Lower leg skin (tissue), 4 donors: Measurements from ENCODE around the gene ZNF749. TPM values are rescaled to one million over a fixed set of nuclear protein-coding genes. Genes with fewer than 3 reads are reported as not detected.
"Not testable (repeated sequence)": the region's sequence is repeated elsewhere in the genome, so short reads cannot be mapped to it uniquely, and the experiment has no call there.

Source experiments
- DNase-seq, 2 donors: peaks; one replicate each; pipeline ENCODE4 v3.0.0-alpha.2; 2019; ENCODE audit warnings: low spot score in 2 of 2
- H3K4me3 ChIP-seq: fragments of 200-600 bp; sonication (generic); 2 replicates; pipeline ENCODE4 v1.5.1; 2017; ENCODE audit warnings: mild to moderate bottlenecking, low read depth; ENCODE audit not compliant: poor library complexity, severe bottlenecking
- CTCF ChIP-seq, 3 donors: fragments of 450-650 bp; IDR thresholded peaks; one replicate each; pipeline ENCODE4 v1.5.1; 2016; ENCODE audit warnings: antibody characterized with exemption in 3 of 3, mild to moderate bottlenecking in 3 of 3, moderate library complexity in 2 of 3
- POLR2A ChIP-seq, 2 donors: fragments of 450-650 bp; IDR thresholded peaks; one replicate each; pipeline ENCODE4 v1.6.1; 2016 to 2017; ENCODE audit warnings: antibody characterized with exemption in 2 of 2, mild to moderate bottlenecking in 1 of 2, moderate library complexity in 1 of 2
- WGBS, 2 donors: methylation state at CpG; one replicate each; pipeline ENCODE4 v1.1.5; 2018; 5-methylcytosine and 5-hydroxymethylcytosine counted together
- intact Hi-C: fragments of 100-400 bp; cut with DNase I; formaldehyde crosslinking; loops from one replicate; pipeline ENCODE4 v1.15.0; 2023; ENCODE audit warnings: low total_unique reads
- total RNA-seq, 4 donors: library from RNA; depleted of rRNA; stranded (reverse); fragments of >200 nt; gene quantifications; one replicate each; pipeline ENCODE4 v1.1.0, GENCODE V29; 2016

The ZNF749 gene
- total RNA-seq, 4 donors from 2014 or later = 7.8 to 16.1 (median 12.9) TPM

GRCh38 chr19:57477191-57478008 lies 42.3 kb downstream of the ZNF749 start, which contains the start of gene ZNF772:
Gene ZNF772, minus strand, starts transcription at chr19:57477566. Its CDS starts 257 bp downstream, at chr19:57477309.
- 6 to 7% methylated on average over 38 of the region's 38 CpGs for WGBS, 2 donors
- peak; percentile 94 to 97 for DNase-seq
- intact Hi-C loops = no loop called here

GRCh38 chr19:57487477-57488298 lies 52.6 kb downstream of the ZNF749 start, which contains the start of gene ZNF419:
Gene ZNF419, plus strand, starts transcription at chr19:57487750. Its CDS starts 201 bp downstream, at chr19:57487951.
- intact Hi-C loops = not testable (repeated sequence)
- 1 to 4% methylated on average over 32 to 45 of the region's 69 CpGs for whole genome bisulfite sequencing, 2 donors
- peak; percentile 91 to 98 for DNase-seq
- peak within 1 kb of the TSS; percentile 92 for H3K4me3 ChIP-seq

More at GRCh38 chr19:57477191-57478008, 42.3 kb downstream of the ZNF749 start, which contains the start of gene ZNF772:
- no peak for TF ChIP-seq CTCF (IDR thresholded peaks at IDR 0.05)
- TF ChIP-seq POLR2A (IDR thresholded peaks at IDR 0.05) = no peak
- H3K4me3 ChIP-seq = peak within 1 kb of the TSS; percentile 38

- DNase-seq, H3K4me3 ChIP-seq, intact Hi-C loops: not testable (repeated sequence)
- 0% methylated on average over 1 of the region's 1 CpG for WGBS, 2 donors
Measured at GRCh38 chr19:57488299-57488644, 53.1 kb downstream of the ZNF749 start.

Other genes with a start within 250 kb of the ZNF749 start
- 10 to 100 TPM; 48.5 to 84.9 (median 57.8) TPM for gene ZNF264, start 243.8 kb upstream of the ZNF749 start, total RNA-seq
- 1 to 10 TPM in 1 of 4 donors, under 1 TPM in 1, not detected in 2; 0.39 to 2.9 TPM for gene AURKC, start 204.3 kb upstream of the ZNF749 start, total RNA-seq
- 10 to 100 TPM; 18.1 to 23.0 (median 20.3) TPM for gene ZNF805, start 194.7 kb upstream of the ZNF749 start, total RNA-seq
- gene ZNF460, start 154.8 kb upstream of the ZNF749 start, total RNA-seq = 10 to 100 TPM; 57.6 to 71.0 (median 65.5) TPM
- 10 to 100 TPM; 11.4 to 15.7 (median 12.4) TPM for gene ZNF543, start 114.9 kb upstream of the ZNF749 start, total RNA-seq
- 10 to 100 TPM in 1 of 4 donors, 1 to 10 TPM in 3; 8.3 to 11.8 (median 8.9) TPM for gene ZNF304, start 84.1 kb upstream of the ZNF749 start, total RNA-seq
- 10 to 100 TPM; 11.3 to 20.1 (median 19.5) TPM for gene TRAPPC2B, start 71.8 kb upstream of the ZNF749 start, total RNA-seq
- 1 to 10 TPM in 3 of 4 donors, under 1 TPM in 1; 0.42 to 2.4 (median 1.4) TPM for gene ZNF547, start 71.8 kb upstream of the ZNF749 start, total RNA-seq
- 10 to 100 TPM; 20.3 to 29.3 (median 23.5) TPM for gene ZNF548, start 45.5 kb upstream of the ZNF749 start, total RNA-seq
- 10 to 100 TPM in 2 of 4 donors, 1 to 10 TPM in 2; 8.9 to 30.3 (median 14.0) TPM for gene ZNF17, start 24.2 kb upstream of the ZNF749 start, total RNA-seq
- gene VN1R1, start 21.8 kb downstream of the ZNF749 start, total RNA-seq = 1 to 10 TPM in 1 of 4 donors, under 1 TPM in 3; 0.25 to 1.4 (median 0.86) TPM
- gene ZNF772, start 42.2 kb downstream of the ZNF749 start, total RNA-seq = 10 to 100 TPM; 11.6 to 18.3 (median 12.2) TPM
- 10 to 100 TPM in 3 of 4 donors, 1 to 10 TPM in 1; 7.8 to 26.6 (median 13.4) TPM for gene ZNF419, start 52.4 kb downstream of the ZNF749 start, total RNA-seq
- gene ZNF773, start 64.6 kb downstream of the ZNF749 start, total RNA-seq = 10 to 100 TPM in 3 of 4 donors, 1 to 10 TPM in 1; 5.7 to 30.8 (median 17.5) TPM
- 1 to 10 TPM; 4.4 to 5.5 (median 4.9) TPM for gene ZNF549, start 92.0 kb downstream of the ZNF749 start, total RNA-seq
- 10 to 100 TPM in 3 of 4 donors, 1 to 10 TPM in 1; 9.8 to 19.2 (median 13.5) TPM for gene ZNF550, start 124.5 kb downstream of the ZNF749 start, total RNA-seq
- 10 to 100 TPM in 1 of 4 donors, 1 to 10 TPM in 3; 6.7 to 10.2 (median 8.4) TPM for gene ZNF416, start 143.6 kb downstream of the ZNF749 start, total RNA-seq
- 10 to 100 TPM in 1 of 4 donors, 1 to 10 TPM in 3; 2.0 to 12.7 (median 4.3) TPM for gene ZIK1, start 148.8 kb downstream of the ZNF749 start, total RNA-seq
- gene ZNF530, start 164.6 kb downstream of the ZNF749 start, total RNA-seq = 10 to 100 TPM in 1 of 4 donors, 1 to 10 TPM in 3; 4.8 to 16.9 (median 6.1) TPM
- 10 to 100 TPM; 19.1 to 42.5 (median 34.6) TPM for gene ZNF134, start 178.9 kb downstream of the ZNF749 start, total RNA-seq
- 10 to 100 TPM; 12.9 to 33.5 (median 17.7) TPM for gene ZNF211, start 197.8 kb downstream of the ZNF749 start, total RNA-seq
- under 1 TPM in 2 of 4 donors, not detected in 2; 0.39 to 0.71 TPM for gene ZSCAN4, start 233.6 kb downstream of the ZNF749 start, total RNA-seq
- 10 to 100 TPM in 3 of 4 donors, 1 to 10 TPM in 1; 9.3 to 20.8 (median 19.5) TPM for gene ZNF551, start 246.7 kb downstream of the ZNF749 start, total RNA-seq